Neuron (in vitro differentiated cells): Measurements from ENCODE around the gene SPINDOC.
"Not testable (repeated sequence)": the region's sequence is repeated elsewhere in the genome, so short reads cannot be mapped to it uniquely, and the experiment has no call there.

ENCODE experiments used
- H2AFZ ChIP-seq: one replicate; pipeline ENCODE4 v1.6.1; 2013; ENCODE audit warnings: low read depth, mild to moderate bottlenecking, inconsistent platforms, low read length, moderate library complexity
- H3K27me3 ChIP-seq: one replicate; pipeline ENCODE4 v1.6.1; 2013; ENCODE audit warnings: low read length; ENCODE audit not compliant: insufficient read depth
- H3K36me3 ChIP-seq: one replicate; pipeline ENCODE4 v1.6.1; 2013; ENCODE audit warnings: low read length; ENCODE audit not compliant: insufficient read depth
- H3K4me1 ChIP-seq: one replicate; pipeline ENCODE4 v1.6.1; 2013; ENCODE audit warnings: low read length; ENCODE audit not compliant: insufficient read depth
- H3K4me3 ChIP-seq: 2 replicates; pipeline ENCODE4 v1.5.1; 2013; ENCODE audit warnings: mild to moderate bottlenecking, low read length, moderate library complexity
- H3K9me3 ChIP-seq: one replicate; pipeline ENCODE4 v1.6.1; 2013; ENCODE audit warnings: low read length

Gene SPINDOC

DNA sequence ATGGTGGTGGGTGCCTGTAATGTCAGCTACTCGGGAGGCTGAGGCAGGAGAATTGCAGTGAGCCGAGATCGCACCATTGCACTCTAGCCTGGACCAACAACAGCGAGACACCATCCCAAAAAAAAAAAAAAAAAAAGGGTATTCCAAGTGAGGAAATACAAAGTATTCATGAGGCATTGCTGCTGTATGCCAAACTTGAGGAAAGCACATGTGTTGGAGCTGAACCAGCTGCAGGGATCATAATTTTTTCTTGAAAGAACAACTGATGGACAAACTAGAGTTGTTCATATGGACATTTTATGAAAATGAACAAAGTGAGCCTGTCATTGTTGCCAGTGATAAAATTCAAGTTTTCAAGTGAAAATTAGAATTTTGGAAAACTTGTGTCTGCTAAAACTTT lies 41.4 kb downstream of the SPINDOC start:
- Histone ChIP-seq H3K4me3 (no peak overlapping the region), H3K9me3 (no peaks in the 10 kb centered on the region), H3K27me3 (no peaks in the 10 kb centered on the region), H3K4me1 (peaks cover 13% of the 10 kb centered on the region), H2AFZ (no peak overlapping the region), H3K36me3 (peaks cover 13% of the 10 kb centered on the region)

DNA sequence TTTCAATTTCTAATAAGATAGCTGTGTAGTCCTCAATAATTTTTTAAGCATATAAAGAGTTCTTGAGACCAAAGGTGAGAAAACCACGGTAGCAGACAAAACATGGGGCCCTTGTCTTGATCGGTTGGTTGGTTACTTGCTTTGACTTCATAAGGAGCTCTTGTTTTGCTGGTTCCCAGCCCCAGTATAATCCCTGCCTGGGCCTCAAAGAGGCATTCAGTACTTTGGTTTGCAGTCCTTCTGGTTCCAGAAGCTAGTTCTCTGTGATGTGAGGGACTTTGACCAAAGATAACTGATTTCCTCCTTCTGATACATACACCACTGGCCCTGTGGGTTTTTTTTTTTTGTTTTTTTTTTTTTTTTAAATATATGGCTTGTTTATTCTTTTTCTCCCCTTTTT lies 42.7 kb downstream of the SPINDOC start:
- no peak overlapping the region for H2AFZ ChIP-seq
- H3K4me1 ChIP-seq = peaks cover 10% of the 10 kb centered on the region
- peaks cover 9% of the 10 kb centered on the region for H3K36me3 ChIP-seq
- H3K27me3 ChIP-seq = no peaks in the 10 kb centered on the region
- no peak overlapping the region for H3K4me3 ChIP-seq
- no peaks in the 10 kb centered on the region for H3K9me3 ChIP-seq

DNA sequence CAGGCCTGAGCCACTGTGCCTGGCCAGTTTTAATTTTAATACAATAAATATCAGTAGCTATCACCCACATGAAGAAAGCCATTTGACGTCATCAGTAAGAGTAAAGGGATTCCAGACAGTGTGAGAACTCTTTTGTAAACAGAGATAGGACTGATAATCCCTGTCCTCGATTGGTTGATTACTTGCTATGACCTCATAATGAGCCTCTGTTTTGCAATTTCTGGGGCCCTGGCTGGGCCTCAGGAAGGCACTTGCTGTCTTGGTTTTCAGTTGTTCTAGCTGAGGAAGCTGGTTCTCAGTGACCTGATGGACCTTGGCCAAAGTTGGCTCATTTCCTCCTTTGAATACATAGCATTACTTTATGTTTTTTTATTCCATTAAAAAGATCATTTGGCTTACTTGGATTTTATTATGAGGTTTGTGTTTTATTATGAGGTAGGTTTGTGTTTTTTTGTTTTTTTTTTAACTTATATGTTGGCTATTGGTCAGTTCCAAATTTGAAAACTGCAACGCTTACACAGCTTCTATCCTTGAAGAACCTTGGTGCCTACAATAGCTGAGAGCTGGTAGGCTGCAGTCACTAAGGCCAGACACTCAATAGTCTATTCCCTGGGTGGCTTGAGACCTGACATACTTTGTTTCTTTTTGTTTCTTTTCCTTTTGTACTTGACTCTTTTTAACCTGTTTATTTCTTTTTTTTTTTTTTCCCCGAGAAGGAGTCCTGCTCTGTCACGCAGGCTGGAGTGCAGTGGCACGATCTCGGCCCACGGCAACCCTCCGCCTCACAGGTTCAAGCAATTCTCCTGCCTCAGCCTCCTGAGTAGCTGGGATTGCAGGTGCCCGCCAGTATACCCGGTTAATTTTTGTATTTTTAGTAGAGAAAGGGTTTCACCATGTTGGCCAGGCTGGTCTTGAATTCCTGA lies 45.6 kb downstream of the SPINDOC start:
- peaks cover 3% of the 10 kb centered on the region for H3K4me1 ChIP-seq
- H2AFZ ChIP-seq = no peak overlapping the region
- H3K4me3 ChIP-seq = no peak overlapping the region
- H3K27me3 ChIP-seq = no peaks in the 10 kb centered on the region
- peaks cover 9% of the 10 kb centered on the region for H3K36me3 ChIP-seq
- H3K9me3 ChIP-seq = no peaks in the 10 kb centered on the region

DNA sequence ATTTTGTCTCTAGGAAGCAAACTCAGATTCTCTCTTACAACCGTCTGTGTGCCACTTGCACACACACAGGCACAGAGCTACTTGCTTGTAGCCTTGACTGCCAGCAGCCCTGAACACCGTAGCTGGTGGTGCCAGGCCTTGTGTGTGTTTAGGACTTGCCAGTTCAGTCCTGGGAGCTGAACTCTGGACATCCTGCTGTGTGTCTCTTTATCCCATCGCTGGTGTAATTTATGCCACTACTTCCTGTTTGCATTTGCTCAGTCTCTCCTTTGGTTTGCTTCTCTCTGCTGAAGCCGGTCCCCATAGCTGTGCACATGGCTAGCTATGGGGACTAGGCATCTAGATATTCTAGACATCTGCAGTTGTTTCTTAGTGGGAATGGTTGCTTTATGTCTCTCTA lies 49.7 kb downstream of the SPINDOC start:
- Histone ChIP-seq H2AFZ (no peak overlapping the region), H3K27me3 (no peaks in the 10 kb centered on the region), H3K4me1 (peaks cover 3% of the 10 kb centered on the region), H3K4me3 (no peak overlapping the region), H3K9me3 (no peaks in the 10 kb centered on the region), H3K36me3 (peaks cover 13% of the 10 kb centered on the region)

DNA sequence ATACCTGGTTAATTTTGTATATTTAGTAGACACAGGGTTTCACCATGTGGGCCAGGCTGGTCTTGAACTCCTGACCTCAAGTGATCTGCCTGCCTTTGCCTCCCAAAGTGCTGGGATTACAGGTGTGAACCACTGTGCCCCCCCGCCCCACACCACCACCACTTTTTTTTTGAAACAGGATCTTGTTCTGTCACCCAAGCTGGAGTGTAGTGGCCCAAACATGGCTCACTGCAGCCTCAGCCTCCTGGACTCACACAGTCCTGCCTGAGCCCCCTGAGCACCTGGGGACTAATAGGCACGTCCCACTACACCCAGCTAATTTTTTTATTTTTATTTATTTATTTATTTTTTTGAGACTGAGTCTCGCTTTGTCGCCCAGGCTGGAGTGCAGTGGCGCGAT lies 50.4 kb downstream of the SPINDOC start:
- H2AFZ ChIP-seq, H3K4me1 ChIP-seq, H3K4me3 ChIP-seq, H3K9me3 ChIP-seq, H3K27me3 ChIP-seq: not testable (repeated sequence)
- H3K36me3 ChIP-seq = peaks cover 13% of the 10 kb centered on the region

DNA sequence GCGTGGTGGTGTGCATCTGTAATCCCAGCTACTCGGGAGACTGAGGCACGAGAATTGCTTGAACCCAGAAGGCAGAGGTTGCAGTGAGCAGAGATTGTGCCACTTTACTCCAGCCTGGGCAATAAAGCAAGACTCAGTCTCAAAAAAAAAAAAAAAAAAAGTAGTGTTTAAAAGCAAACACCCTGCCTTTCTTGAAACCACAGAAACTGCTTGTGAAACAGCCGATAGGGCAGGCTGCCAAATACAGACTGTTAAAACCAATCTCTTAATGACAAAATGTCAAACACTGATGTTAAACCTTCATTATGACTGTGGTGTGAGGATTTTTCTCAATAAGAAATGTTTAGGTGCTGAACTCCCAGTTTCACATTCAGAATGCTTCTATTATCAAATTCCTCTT lies 53.0 kb downstream of the SPINDOC start:
- Histone ChIP-seq H3K4me1 (peaks cover 3% of the 10 kb centered on the region), H3K36me3 (peaks cover 6% of the 10 kb centered on the region), H2AFZ (no peak overlapping the region), H3K27me3 (no peaks in the 10 kb centered on the region), H3K4me3 (no peak overlapping the region), H3K9me3 (no peaks in the 10 kb centered on the region)

DNA sequence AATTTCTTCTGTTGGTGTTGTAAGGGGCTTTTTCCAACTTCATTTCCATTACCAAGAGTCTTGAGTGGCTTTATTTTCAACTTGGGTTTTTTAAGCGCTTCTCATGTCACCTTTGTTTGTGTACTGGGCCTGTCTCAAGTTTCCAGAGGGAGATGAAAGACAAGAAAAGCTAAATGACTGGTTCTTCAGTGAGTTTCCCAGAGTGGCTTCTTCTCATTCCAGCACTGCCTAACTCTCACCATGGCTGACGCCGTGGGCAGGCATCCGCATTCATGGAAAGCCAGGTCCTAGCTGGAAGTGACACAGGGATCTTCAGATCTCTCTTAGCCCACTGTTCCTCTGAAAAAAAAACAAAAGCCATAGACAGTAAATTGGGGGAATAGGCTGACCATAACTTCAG lies 54.3 kb downstream of the SPINDOC start:
- Histone ChIP-seq H3K4me3 (no peak overlapping the region), H3K4me1 (peaks cover 11% of the 10 kb centered on the region), H3K36me3 (peaks cover 4% of the 10 kb centered on the region), H3K27me3 (no peaks in the 10 kb centered on the region), H2AFZ (no peak overlapping the region), H3K9me3 (no peaks in the 10 kb centered on the region)

DNA sequence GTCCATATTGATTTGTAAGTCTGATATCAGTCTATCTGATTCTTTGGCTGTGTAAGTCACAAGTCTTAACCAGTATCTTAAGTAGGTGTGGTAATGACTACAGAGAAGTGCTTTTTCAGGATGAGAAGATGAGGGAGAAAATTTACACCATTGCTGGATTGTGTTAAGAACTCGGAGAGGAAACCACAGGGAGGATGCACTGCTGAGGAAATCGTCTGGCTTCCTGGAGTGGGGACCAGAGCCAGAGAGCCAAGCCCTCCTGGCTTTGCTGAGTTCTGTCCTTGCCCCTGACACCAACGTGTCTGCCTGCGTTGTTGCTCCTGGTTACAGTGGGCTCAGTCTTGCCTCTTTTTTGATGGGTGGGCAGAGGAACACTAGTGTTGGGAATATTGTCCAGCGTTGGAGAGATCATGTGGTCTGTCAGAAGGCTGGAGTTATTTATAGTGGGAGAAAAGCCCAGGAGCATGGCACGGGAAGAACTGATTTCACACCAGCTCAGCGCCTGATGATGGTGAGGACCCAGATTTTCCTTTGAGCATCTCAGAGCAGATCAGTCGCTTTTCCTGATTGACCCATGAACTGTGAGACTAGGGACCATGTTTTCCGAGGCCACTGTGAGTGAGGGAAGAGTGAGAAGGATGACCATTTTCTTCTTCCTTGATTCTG lies 55.3 kb downstream of the SPINDOC start:
- no peaks in the 10 kb centered on the region for H3K9me3 ChIP-seq
- H3K4me1 ChIP-seq = peaks cover 8% of the 10 kb centered on the region

DNA sequence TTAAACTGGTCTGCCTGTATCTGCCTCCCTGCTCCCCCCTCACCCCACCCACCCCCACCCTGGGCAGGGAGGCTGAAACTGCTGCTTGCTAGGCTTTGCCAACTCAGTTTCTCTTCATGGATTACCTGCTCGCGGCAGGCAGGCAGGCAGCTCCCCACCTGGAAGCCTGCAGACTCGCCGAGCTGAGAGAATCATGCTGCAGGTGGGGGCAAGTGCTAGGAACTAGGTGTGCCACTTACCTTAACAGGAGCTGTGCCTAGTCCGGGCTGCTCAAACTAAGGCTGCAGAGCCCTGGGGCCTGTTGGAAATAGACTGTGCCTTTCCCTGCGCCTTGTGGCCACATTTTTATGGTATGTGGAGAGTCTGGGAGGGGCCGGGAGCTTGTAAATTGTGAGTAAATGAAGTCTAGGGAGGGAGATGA lies 55.9 kb downstream of the SPINDOC start:
- H3K4me1 ChIP-seq = peaks cover 8% of the 10 kb centered on the region
- H3K9me3 ChIP-seq = no peaks in the 10 kb centered on the region
- no peak overlapping the region for H3K4me3 ChIP-seq
- H3K27me3 ChIP-seq = no peaks in the 10 kb centered on the region
- peaks cover 4% of the 10 kb centered on the region for H3K36me3 ChIP-seq
- H2AFZ ChIP-seq = no peak overlapping the region

More for the DNA sequence above, 55.3 kb downstream of the SPINDOC start:
- H3K36me3 ChIP-seq = peaks cover 4% of the 10 kb centered on the region
- no peak overlapping the region for H2AFZ ChIP-seq
- no peaks in the 10 kb centered on the region for H3K27me3 ChIP-seq
- no peak overlapping the region for H3K4me3 ChIP-seq

DNA sequence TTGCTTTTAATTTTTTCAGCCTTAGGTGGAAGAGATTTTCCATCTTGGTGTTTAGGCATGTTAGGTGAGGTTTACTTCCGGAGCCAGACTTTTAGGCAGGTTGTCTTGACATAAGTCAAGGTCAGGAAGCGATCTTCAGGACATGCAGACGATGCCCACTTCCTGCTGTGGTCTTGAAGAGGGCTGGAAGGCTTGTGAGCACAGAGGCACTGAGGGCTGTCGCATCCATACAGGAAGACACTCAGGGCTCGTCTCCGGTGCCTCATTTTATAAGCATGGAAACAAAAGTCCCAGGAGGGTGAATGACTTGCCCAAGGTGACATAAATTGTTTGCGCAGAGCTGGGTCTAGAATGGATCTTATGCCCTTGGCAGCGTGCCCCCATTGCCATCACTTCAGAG lies 56.4 kb downstream of the SPINDOC start:
- H3K4me1 ChIP-seq = peaks cover 8% of the 10 kb centered on the region
- H3K36me3 ChIP-seq = peaks cover 4% of the 10 kb centered on the region
- no peaks in the 10 kb centered on the region for H3K27me3 ChIP-seq
- H2AFZ ChIP-seq = no peak overlapping the region
- no peak overlapping the region for H3K4me3 ChIP-seq
- no peaks in the 10 kb centered on the region for H3K9me3 ChIP-seq

DNA sequence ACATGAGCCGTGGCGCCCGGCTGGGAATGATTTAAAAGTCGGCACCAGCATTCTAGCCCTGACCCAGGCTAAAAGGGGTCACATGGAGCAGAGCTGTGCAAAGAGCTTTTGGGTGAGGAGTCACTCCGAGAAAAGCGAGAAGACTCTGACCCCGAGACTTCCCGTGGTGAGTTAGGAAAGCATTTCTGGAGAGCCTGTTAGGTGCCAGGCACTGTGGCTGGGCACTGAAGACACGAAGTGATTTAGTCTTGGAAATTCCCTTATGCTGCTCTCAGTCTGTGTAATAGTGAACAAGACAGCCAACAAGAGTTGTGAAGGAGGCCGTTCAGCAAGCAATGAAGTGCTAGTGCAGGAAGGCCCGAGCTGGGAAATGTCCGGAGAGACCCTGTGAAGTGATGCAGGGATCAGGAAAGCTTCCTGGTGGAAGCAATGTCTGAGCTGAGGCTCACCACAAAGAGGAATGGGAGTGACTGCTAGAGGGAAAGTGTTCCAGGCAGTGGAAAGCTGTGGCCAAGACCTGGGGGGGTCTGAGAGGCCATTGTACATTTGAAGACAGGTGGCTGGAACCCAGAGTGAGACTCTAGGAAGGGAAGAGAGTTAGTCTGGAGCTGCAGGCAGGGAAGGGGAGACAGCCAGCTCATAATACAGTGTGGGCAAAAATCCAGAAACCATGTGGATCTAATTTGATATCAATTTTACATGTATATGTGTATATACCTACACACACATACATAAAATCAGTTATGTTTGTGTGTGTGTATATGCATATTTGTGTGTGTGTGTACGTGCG lies 57.3 kb downstream of the SPINDOC start:
- H2AFZ ChIP-seq = no peak overlapping the region
- peaks cover 8% of the 10 kb centered on the region for H3K4me1 ChIP-seq
- H3K4me3 ChIP-seq = no peak overlapping the region
- no peaks in the 10 kb centered on the region for H3K9me3 ChIP-seq
- peaks cover 4% of the 10 kb centered on the region for H3K36me3 ChIP-seq
- no peaks in the 10 kb centered on the region for H3K27me3 ChIP-seq

DNA sequence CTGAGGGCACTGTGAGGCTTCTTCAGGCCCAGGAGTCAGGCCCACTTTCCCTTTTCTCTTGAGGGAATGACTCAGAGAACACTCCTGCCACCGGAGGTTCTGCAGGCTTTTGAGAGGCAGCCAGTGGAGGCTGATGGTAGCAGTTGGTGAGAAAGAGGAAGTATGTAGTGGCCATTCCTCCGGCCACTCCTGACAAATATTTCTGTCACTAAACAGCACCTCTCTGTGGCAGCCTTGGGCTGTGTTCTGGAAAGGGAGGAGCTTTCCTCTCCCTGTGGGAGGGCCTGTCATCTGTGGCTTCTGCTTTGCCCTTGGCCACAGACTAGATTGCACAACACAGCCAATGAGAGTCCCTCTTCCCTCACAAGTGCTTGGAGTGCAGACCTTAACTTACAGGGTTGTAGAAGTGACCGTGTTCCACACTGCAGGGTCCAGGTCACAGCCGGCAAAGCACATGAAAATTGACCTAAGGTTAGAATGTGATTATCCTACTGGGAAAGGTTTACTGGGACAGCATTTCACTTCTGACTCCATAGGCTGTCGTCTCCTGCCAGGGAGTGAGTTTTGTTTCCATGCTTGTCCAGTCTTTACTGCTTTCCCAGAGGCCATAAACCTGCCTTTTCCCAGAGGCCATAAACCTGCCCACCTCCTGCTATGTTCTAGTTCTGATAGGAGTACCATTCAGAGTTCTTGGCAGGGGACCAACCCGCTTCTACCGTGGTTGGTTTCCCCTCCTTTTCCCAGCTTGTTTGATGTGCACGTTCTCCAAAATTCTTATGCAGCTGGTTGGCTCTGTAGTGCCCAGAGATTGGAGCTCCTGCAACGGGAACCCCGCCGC lies 58.9 kb downstream of the SPINDOC start:
- H3K36me3 ChIP-seq = peaks cover 6% of the 10 kb centered on the region
- H3K4me1 ChIP-seq = peaks cover 8% of the 10 kb centered on the region
- no peaks in the 10 kb centered on the region for H3K9me3 ChIP-seq
- no peak overlapping the region for H3K4me3 ChIP-seq
- no peak overlapping the region for H2AFZ ChIP-seq
- no peaks in the 10 kb centered on the region for H3K27me3 ChIP-seq
